SK-N-SH (cell line): ENCODE measurements around the gene TAS1R3.

ENCODE experiments used
- FOXM1 ChIP-seq: IDR thresholded peaks from 2 replicates; pipeline ENCODE4 v1.4.0; 2012; ENCODE audit warnings: low read depth, mild to moderate bottlenecking
- GABPA ChIP-seq: IDR thresholded peaks from 2 replicates; pipeline ENCODE4 v1.4.0; 2012; ENCODE audit warnings: low read depth, mild to moderate bottlenecking
- NRF1 ChIP-seq: IDR thresholded peaks from 2 replicates; pipeline ENCODE4 v1.6.1; 2012; ENCODE audit warnings: low read depth, mild to moderate bottlenecking, low read length
- SMC3 ChIP-seq: IDR thresholded peaks from 2 replicates; pipeline ENCODE4 v1.6.1; 2012; ENCODE audit warnings: low read depth, low read length, improper control_type of control experiment
- TF ChIP-seq, protein P1 (sequence below): IDR thresholded peaks from 2 replicates; pipeline ENCODE4 v1.4.0; 2012; ENCODE audit warnings: low read depth
- TF ChIP-seq, protein P2 (sequence below): fragments of 200-600 bp; sonication (generic); IDR thresholded peaks from 2 replicates; pipeline ENCODE4 v1.6.1; 2017; ENCODE audit warnings: antibody characterized with exemption, mild to moderate bottlenecking, moderate library complexity

DNA sequence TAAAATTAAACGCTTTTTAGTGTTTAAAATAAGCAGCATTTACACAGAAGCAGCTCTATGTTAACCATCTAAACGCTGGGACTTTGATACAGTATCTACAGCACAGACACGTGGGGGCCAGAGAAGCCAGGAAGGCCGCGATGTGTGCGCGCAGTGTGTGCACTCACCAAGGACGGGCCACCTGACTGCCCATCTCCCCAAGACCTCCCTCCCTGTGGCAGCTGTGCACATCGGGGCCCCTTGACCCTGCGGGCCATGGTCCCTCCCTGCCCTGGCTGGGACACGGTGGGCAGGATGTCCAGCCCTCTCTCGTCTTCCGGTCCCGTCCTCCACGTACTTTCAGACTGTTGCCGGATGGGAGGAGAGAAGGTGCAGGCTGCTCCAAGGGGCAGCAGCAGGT, 4.2 kb downstream of the TAS1R3 start:
- TF ChIP-seq NRF1 (no peak), SMC3 (no peak), GABPA (no peak), FOXM1 (no peak)
- TF ChIP-seq, protein P1, sequence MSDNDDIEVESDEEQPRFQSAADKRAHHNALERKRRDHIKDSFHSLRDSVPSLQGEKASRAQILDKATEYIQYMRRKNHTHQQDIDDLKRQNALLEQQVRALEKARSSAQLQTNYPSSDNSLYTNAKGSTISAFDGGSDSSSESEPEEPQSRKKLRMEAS: no peak
- TF ChIP-seq, protein P2, sequence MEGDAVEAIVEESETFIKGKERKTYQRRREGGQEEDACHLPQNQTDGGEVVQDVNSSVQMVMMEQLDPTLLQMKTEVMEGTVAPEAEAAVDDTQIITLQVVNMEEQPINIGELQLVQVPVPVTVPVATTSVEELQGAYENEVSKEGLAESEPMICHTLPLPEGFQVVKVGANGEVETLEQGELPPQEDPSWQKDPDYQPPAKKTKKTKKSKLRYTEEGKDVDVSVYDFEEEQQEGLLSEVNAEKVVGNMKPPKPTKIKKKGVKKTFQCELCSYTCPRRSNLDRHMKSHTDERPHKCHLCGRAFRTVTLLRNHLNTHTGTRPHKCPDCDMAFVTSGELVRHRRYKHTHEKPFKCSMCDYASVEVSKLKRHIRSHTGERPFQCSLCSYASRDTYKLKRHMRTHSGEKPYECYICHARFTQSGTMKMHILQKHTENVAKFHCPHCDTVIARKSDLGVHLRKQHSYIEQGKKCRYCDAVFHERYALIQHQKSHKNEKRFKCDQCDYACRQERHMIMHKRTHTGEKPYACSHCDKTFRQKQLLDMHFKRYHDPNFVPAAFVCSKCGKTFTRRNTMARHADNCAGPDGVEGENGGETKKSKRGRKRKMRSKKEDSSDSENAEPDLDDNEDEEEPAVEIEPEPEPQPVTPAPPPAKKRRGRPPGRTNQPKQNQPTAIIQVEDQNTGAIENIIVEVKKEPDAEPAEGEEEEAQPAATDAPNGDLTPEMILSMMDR: no peak
